NCI-H226 (cell line): Measurements from ENCODE around the gene RBM34.
"Not testable (repeated sequence)": the region's sequence is repeated elsewhere in the genome, so short reads cannot be mapped to it uniquely, and the experiment has no call there.

ENCODE experiments used
- DNase-seq: peaks from one replicate; pipeline ENCODE4 v3.0.0-alpha.2; 2015

RBM34 gene

GRCh38 chr1:235111107-235111506, 49.9 kb downstream of the RBM34 start:
- DNase-seq: no peak

GRCh38 chr1:235108876-235109275, 52.2 kb downstream of the RBM34 start:
- no peak for DNase-seq

- DNase-seq: no peak
These were observed 52.9 kb downstream of the RBM34 start for GRCh38 chr1:235108185-235108593.

GRCh38 chr1:235107368-235108184, 53.5 kb downstream of the RBM34 start:
- no peak for DNase-seq

GRCh38 chr1:235106457-235106856, 54.6 kb downstream of the RBM34 start:
- no peak for DNase-seq

GRCh38 chr1:235105051-235106043, 55.7 kb downstream of the RBM34 start:
- DNase-seq: no peak

GRCh38 chr1:235102993-235103411, 58.0 kb downstream of the RBM34 start:
- DNase-seq: no peak

- DNase-seq: no peak
These were observed 58.8 kb downstream of the RBM34 start for GRCh38 chr1:235102259-235102582.

- DNase-seq: no peak
These were observed 59.3 kb downstream of the RBM34 start for GRCh38 chr1:235101558-235102258.

- no peak for DNase-seq
These were observed 60.8 kb downstream of the RBM34 start for GRCh38 chr1:235100194-235100772.

- DNase-seq: no peak
These were observed 62.1 kb downstream of the RBM34 start for GRCh38 chr1:235098991-235099390.

GRCh38 chr1:235098547-235098946, 62.5 kb downstream of the RBM34 start:
- DNase-seq: no peak

GRCh38 chr1:235097501-235097900, 63.5 kb downstream of the RBM34 start:
- not testable (repeated sequence) for DNase-seq

GRCh38 chr1:235095938-235096562, 65.0 kb downstream of the RBM34 start:
- no peak for DNase-seq

GRCh38 chr1:235093696-235094592, 67.1 kb downstream of the RBM34 start:
- no peak for DNase-seq

- DNase-seq: no peak
These were observed 67.9 kb downstream of the RBM34 start for GRCh38 chr1:235093013-235093695.

- not testable (repeated sequence) for DNase-seq
These were observed 68.6 kb downstream of the RBM34 start for GRCh38 chr1:235092415-235092814.

GRCh38 chr1:235092045-235092406, 69.0 kb downstream of the RBM34 start:
- DNase-seq: not testable (repeated sequence)

- DNase-seq: not testable (repeated sequence)
These were observed 69.6 kb downstream of the RBM34 start for GRCh38 chr1:235091319-235092044.
